Endothelial cell (in vitro differentiated cells): ENCODE data around the gene CA5A. TPM values are rescaled to one million over a fixed set of nuclear protein-coding genes. Genes with fewer than 3 reads are reported as not detected.
"Not testable (repeated sequence)": the region's sequence is repeated elsewhere in the genome, so short reads cannot be mapped to it uniquely, and the experiment has no call there.

ENCODE experiments used
- DNase-seq: peaks from one replicate; pipeline ENCODE4 v3.0.0; 2021; ENCODE audit warnings: low spot score
- H3K27ac Mint-ChIP-seq: one replicate; pipeline ENCODE4 v1.8.0; 2021; ENCODE audit warnings: mixed read lengths, inconsistent platforms; ENCODE audit not compliant: unreplicated experiment
- H3K27me3 Mint-ChIP-seq: one replicate; pipeline ENCODE4 v1.8.0; 2021; ENCODE audit warnings: mild to moderate bottlenecking, moderate library complexity, mixed read lengths, inconsistent platforms; ENCODE audit not compliant: unreplicated experiment
- H3K36me3 Mint-ChIP-seq: one replicate; pipeline ENCODE4 v1.8.0; 2021; ENCODE audit warnings: mild to moderate bottlenecking, low read depth, mixed read lengths, inconsistent platforms; ENCODE audit not compliant: unreplicated experiment
- H3K4me1 Mint-ChIP-seq: one replicate; pipeline ENCODE4 v1.8.0; 2021; ENCODE audit warnings: mild to moderate bottlenecking, mixed read lengths, inconsistent platforms; ENCODE audit not compliant: unreplicated experiment
- H3K4me3 Mint-ChIP-seq: one replicate; pipeline ENCODE4 v1.8.0; 2021; ENCODE audit warnings: mild to moderate bottlenecking, mixed read lengths, inconsistent platforms; ENCODE audit not compliant: unreplicated experiment
- H3K9me3 Mint-ChIP-seq: one replicate; pipeline ENCODE4 v1.8.0; 2021; ENCODE audit warnings: mixed read lengths, inconsistent platforms; ENCODE audit not compliant: unreplicated experiment
- CTCF ChIP-seq: fragments of 200-600 bp; sonication (generic); IDR thresholded peaks from one replicate; pipeline ENCODE4 v1.5.0; 2021; ENCODE audit warnings: antibody characterized with exemption; ENCODE audit not compliant: unreplicated experiment
- long read RNA-seq: library from polyadenylated mRNA; unstranded; transcript quantifications from one replicate; pipeline ENCODE4 v2.0.0, GENCODE V29; 2020; ENCODE audit not compliant: unreplicated experiment
- total RNA-seq: library from RNA; stranded (reverse); fragmentation: NEBNext Ultra II Directional; extraction: Animal tissue kit (Norgen Biotek cat#: 25700); gene quantifications from one replicate; pipeline ENCODE4 v1.2.1, GENCODE V29; 2021; ENCODE audit not compliant: unreplicated experiment

CA5A gene
- not detected for total RNA-seq
- long read RNA-seq: 0 reads

- H3K27me3 Mint-ChIP-seq: peaks cover 3% of the 10 kb centered on the region
- no peaks in the 10 kb centered on the region for H3K4me1 Mint-ChIP-seq
- no peaks in the 10 kb centered on the region for H3K9me3 Mint-ChIP-seq
- DNase-seq: no peak
- no peaks in the 10 kb centered on the region for H3K36me3 Mint-ChIP-seq
- H3K27ac Mint-ChIP-seq: no peak within 1 kb of the TSS
- no peak within 1 kb of the TSS for H3K4me3 Mint-ChIP-seq
- TF ChIP-seq CTCF: no peak
Observed at GRCh38 chr16:87936375-87937230, at the start of gene CA5A. CA5A (minus strand) TSS chr16:87936529; CDS start chr16:87936450, 79 bp downstream.

DNA sequence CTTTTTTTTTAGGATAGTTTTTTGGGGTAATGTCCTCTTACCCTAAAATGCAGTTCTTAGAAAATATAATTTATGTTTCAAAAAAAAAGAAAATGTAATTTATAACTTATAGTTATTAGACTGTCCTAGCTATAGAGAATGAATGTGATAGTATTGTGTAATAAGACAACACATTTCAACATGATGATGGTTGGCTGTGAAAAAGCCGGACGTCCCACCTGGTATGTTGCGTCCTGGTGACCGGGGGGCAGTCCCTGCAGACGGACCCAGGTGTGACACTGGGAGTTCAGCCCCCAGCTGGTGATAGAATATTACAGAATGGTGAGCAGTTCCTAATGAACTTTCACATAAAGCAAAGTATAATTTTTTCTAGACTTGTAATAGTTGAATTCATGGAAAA lies 49.2 kb upstream of the CA5A start:
- H3K36me3 Mint-ChIP-seq: peaks cover 27% of the 10 kb centered on the region
- H3K4me1 Mint-ChIP-seq, H3K27ac Mint-ChIP-seq, DNase-seq, H3K9me3 Mint-ChIP-seq, H3K27me3 Mint-ChIP-seq, H3K4me3 Mint-ChIP-seq: not testable (repeated sequence)

DNA sequence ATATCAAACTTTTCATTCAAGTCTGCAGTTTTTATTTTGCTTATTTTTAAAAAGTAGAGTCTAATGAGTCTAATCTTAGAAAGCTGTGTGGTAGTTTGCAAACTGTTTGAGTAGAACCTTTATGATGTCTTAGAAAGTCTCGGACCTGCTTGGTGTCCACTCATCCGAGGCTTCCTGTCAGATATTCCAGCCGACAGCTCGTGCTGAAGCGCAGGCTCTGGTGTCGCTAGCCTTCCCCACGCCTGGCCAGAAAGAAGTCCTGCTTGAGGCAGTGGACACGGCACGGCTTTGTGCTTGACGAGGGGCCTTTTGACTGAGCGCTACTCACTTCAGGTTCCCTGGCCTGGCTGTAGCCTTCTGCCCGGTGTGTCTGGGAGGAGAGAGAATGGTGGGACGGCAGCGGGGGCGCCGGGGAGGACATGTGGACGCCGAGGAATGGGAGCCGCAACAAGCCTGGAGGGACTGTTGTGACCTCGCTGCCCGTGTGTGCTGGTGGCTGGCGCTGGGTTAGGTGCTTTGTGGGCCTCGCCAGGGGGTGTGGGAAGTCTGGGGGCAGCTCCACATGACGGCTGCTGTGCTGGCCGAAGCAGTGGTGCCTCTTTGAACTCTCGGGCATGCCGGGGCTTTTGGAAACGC lies 48.4 kb upstream of the CA5A start:
- no peak overlapping the region for H3K4me3 Mint-ChIP-seq
- no peak for TF ChIP-seq CTCF

DNA sequence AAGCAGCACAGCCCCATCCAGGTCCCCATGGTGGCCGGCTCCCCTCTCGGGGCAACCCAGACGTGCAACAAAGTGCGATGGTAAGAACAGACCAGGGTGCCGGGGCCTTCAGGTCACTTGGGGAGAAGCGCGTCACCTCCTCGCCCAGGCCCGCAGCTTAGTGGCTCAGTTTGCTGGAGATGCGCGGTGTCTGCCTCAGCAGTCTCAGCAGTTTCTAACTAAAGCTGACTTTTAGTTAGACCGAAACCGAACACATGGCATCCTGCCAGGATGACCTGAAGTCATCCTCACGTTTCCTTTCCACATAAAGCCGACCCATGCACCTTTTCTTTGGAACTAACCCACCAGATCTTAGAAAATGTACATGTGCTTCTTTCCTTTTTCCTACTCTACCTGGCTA lies 47.9 kb upstream of the CA5A start:
- peaks cover 28% of the 10 kb centered on the region for H3K36me3 Mint-ChIP-seq
- H3K4me3 Mint-ChIP-seq, DNase-seq, H3K27me3 Mint-ChIP-seq, H3K4me1 Mint-ChIP-seq, H3K9me3 Mint-ChIP-seq, H3K27ac Mint-ChIP-seq: not testable (repeated sequence)

More for the DNA sequence above, 48.4 kb upstream of the CA5A start:
- Mint-ChIP-seq H3K27ac (no peak overlapping the region), H3K4me1 (no peaks in the 10 kb centered on the region), H3K36me3 (peaks cover 24% of the 10 kb centered on the region), H3K9me3 (no peaks in the 10 kb centered on the region), H3K27me3 (no peaks in the 10 kb centered on the region)
- DNase-seq: no peak

- peaks cover 32% of the 10 kb centered on the region for H3K36me3 Mint-ChIP-seq
- H3K27ac Mint-ChIP-seq, H3K4me3 Mint-ChIP-seq, H3K9me3 Mint-ChIP-seq, H3K27me3 Mint-ChIP-seq, DNase-seq, H3K4me1 Mint-ChIP-seq: not testable (repeated sequence)
Observed at GRCh38 chr16:87983737-87984097, 47.4 kb upstream of the CA5A start.

DNA sequence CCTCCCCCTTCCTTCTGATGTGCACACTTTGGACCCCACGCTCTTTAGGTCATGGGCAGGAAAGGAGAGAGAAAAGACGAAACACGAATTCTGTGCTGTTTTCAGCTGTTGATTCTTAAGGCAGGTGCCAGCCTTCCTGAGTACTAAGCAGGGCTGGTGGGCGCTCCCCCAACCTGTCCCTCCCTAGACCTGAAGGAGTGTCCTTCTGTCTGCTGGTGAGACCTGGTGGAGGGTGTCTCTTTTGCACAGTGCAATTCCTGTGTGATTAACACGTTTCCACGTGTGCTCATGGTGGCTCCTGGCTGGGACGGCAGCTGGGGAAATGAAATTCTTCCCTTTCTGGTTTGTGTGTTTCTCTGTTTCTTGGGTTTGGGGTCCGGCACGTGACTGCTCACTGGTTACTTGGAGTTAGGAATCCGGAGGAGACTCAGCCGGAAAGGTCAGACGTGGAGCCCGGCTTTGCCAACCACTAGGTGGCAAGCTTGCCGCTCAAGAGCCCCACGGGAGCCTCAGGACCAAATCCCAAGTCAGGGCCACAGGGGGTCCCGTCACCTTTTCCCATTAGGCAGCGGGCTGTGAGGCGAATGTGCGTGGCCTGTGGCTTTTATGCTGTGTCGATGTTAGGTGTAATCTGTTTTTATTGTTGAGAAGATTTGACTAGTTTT lies 46.9 kb upstream of the CA5A start:
- not testable (repeated sequence) for H3K27ac Mint-ChIP-seq, H3K4me1 Mint-ChIP-seq, H3K27me3 Mint-ChIP-seq, H3K9me3 Mint-ChIP-seq, DNase-seq, H3K4me3 Mint-ChIP-seq
- H3K36me3 Mint-ChIP-seq: peaks cover 33% of the 10 kb centered on the region
